Fibroblast of skin of left biceps (primary cell): ENCODE data around the gene VTN.

Experiments used
- DNase-seq, 2 experiments: peaks; one replicate each; pipeline ENCODE4 v3.0.0-alpha.2; 2013; ENCODE audit warnings: low read depth in 2 of 2

The VTN gene, protein sequence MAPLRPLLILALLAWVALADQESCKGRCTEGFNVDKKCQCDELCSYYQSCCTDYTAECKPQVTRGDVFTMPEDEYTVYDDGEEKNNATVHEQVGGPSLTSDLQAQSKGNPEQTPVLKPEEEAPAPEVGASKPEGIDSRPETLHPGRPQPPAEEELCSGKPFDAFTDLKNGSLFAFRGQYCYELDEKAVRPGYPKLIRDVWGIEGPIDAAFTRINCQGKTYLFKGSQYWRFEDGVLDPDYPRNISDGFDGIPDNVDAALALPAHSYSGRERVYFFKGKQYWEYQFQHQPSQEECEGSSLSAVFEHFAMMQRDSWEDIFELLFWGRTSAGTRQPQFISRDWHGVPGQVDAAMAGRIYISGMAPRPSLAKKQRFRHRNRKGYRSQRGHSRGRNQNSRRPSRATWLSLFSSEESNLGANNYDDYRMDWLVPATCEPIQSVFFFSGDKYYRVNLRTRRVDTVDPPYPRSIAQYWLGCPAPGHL

DNA sequence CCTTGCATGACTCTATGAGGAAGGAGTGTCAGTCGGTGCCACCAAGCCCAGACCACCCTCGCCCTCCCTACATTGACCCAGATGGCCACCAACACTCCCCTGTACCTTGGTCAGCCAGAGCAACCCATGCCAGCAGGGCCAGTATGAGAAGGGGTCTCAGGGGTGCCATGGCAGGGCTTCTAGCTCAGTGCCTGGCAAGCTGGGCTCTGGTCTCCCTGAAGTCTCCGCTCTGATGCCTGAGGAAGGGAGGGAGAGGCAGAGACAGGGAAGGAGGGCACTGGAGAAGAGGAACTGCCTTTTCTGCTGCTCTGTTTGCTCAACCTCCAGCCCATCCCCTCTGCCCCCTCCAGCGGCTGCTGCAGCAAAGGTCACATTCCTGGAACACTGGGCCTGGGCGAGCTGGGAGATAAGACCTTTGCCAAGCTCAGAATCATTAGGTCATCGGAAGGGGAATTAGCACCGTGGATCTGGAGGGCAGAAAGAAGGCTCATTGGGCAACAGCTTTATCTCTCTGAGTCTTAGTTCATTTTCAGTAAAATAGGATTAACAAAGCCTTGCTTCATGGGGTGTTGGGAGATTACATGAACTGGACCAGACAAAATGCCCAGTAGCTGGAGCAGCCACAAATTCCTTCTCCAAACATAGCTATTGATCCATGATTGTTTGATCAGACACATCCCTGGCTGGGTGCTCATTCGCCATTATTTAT lies at the start of gene VTN:
Gene VTN, minus strand, starts transcription at position 273 of the 709 bp plus-strand sequence. Its CDS starts 104 bp downstream, at position 169.
- DNase-seq = no peak

DNA sequence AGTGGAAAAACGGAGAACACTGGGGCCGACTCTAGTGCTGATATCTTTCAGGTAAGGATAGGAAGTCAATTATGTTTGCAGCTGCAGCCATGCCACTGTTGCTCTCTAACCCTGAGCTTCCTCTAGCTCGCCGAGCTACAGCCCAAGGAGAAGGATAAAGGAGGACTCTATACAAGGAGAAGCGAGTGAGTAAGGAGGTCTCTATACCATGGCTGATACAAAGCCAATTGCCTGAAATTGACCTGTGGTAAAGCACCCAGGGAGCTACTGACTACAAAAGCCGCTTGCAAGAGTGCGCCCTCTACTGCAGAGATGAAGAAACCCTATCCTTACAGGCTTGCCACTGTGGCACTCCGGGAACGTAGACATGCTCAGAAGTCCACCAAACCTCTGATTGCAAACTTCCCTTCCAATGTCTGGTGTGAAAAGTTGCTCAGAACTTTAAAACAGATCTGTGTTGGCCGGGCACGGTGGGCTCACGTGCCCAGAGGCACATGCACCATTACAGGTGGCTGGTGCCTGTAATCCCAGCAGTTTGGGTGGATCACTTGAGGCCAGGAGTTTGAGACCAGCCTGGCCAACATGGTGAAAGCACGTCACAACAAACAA lies 46.7 kb upstream of the VTN start:
- no peak for DNase-seq

DNA sequence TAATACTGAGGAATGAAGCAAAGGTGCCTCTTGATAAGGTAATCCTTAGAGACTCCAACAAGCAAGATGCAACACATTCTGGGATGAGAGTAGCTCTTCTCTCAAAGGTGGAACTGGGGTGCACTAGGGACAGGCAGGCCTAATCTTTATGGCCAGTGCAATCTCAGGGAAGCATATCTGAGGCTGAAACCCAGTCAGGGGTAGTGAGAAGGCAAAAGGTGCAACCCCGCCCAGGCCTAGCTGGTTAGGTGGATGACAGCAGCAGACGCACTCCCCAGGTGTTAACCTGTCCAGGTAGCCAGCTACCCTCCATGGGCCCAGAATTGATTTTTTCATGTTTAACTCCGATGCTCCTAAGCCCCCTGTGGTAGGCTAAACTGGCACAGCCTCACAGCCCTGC lies 45.8 kb upstream of the VTN start:
- DNase-seq = no peak

DNA sequence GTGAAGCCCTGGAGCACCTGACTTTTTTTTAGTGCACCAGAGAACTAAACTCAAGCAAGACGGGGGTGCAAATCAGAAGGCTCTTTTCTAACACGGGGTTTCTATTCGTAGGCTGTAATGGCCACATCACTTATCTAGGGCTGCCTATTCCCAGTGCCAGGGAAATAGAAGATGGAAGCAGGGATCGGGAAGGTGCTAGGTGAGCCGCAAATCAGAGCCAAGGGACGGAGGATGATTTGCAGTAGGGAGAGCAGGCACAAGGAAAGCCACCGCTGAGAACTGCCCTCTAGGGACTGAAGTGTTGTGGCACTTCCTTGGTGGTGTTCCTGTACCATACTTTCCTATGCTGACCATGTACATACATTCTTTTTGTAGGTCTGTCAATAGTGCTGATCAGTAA lies 43.7 kb upstream of the VTN start:
- DNase-seq = no peak

DNA sequence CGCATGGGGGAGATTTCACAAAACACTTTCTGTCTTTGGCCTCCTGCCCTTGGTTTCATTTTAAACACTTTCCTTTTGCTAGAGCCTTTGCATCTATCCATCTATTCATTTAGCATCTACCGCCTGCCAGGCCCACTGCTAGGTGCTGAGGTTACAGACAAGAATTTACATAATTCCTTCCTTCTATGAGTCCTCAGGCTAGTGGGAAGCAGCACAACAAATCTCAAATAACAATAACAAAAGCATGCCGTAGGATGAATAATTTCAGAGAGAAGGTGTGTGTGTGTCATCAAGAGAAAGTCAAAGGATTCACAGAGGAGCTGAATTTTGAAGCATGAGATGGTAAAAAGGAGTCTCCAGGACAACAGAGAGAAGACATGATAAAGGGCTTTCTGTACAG lies 42.0 kb upstream of the VTN start:
- DNase-seq = no peak

DNA sequence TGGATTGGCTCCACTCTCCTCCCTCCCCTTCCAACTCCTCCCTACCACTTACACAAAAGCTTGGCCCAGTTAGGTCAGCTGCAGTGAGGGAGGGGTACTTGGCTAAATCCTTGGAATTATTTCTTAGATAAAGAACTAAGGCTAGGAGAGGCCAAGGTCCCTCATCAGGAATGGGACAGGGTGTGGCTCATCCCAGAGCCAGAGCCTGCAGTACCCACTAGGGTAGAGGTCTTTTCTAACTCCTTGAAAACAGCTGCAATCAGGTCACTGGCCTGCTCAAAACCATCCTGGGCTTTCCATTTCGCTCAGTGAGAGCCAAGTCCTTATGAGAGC lies 37.8 kb upstream of the VTN start:
- no peak for DNase-seq

DNA sequence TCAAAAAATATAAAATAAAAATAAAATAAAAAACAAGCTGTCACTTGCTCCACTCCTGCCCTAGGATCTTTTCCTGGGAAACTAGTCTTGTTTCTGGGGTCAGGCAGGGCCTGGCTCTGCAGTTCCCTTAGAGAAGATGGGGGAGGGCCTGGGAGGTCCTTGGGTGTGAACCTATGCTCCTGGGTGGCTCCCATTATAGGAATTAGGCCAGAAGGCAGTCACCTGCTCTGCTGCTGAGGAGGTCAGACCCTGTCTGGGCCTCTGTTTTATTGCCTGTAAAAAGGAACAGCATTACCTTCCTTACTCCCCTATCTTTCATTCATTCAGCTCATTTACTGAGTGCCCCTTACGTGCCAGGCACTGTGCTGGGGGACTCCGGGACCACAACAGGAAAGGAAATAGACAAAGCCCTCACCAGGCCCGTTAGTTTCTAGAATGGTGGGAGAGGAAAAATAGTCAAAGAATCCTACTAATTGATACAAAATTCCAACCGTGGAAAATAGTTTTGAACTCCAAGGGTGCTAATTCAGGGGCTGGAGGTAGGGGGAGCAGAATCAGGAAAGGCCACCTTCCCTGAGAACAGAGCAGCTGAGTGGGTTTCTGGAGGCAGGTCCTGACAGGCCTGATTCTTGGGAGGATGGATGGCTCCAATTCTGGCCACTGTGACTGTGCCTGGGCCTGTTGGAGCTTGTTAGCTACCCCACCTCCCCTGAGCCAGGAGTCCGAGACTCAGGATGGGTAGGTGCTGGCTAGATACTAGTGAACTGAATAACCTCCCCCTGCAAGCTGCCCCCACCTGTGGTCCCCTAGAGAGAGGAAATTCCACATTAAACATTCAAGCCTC lies 37.2 kb upstream of the VTN start:
- DNase-seq = no peak

DNA sequence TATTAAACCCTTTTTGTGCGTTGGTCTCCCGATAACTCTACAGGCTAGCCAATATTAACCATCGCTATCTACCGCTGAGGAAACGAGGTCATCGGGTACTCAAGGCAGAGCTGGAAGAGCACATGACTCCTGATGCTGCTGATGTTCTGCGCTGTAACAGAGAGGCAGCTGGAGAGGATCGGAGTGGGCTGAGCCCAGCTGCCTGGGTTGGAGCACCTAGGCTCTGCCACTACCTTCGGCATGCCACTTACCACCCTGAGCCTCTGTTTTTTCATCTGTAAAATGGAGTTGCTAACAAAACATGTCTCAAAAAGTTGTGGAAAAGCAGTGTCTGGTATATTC lies 36.3 kb upstream of the VTN start:
- no peak for DNase-seq

DNA sequence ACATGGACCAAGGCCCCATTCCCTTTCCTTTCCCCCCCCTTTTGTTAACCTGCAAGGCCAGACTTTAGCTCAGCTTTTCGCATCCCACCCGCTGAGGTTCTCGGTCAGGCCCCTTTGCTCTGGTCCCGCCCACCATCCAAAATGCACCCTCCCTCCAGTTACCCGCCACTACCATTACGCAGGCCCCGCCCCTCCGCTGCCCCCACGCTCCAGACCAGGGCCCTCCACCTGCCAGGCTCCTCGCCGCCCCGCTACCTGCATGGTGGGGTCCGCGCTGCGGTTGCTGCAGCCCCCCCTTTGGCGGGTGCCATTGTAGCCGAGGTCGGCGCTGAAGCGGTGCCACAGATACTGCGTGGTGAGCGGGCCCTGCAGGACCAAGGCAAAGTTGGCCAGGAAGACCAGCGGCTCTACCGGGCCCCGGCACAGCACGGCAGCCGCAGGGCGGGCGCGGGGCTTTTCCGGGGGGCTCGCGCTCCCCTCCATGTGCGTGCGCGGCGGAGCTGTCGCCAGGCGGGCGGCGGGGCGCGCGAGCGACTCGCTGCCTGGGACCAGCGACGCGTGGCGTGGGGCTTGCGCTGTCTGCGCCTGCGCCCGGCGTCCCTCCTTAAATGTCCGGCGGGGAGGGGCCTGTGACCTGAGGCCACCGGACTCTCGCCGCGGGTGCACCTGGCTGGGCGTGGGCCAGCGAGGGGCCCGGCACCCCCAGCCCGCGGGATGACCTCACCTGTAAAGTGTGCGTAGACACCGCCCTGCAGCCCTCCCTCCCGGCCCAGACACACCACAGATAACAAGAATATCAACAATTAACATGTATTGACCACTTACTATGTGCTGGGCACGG lies 35.7 kb upstream of the VTN start, which contains the start of gene SLC46A1:
Gene SLC46A1, minus strand, starts transcription at position 581 of the 841 bp plus-strand sequence. Its CDS starts 98 bp downstream, at position 483.
- DNase-seq = no peak

DNA sequence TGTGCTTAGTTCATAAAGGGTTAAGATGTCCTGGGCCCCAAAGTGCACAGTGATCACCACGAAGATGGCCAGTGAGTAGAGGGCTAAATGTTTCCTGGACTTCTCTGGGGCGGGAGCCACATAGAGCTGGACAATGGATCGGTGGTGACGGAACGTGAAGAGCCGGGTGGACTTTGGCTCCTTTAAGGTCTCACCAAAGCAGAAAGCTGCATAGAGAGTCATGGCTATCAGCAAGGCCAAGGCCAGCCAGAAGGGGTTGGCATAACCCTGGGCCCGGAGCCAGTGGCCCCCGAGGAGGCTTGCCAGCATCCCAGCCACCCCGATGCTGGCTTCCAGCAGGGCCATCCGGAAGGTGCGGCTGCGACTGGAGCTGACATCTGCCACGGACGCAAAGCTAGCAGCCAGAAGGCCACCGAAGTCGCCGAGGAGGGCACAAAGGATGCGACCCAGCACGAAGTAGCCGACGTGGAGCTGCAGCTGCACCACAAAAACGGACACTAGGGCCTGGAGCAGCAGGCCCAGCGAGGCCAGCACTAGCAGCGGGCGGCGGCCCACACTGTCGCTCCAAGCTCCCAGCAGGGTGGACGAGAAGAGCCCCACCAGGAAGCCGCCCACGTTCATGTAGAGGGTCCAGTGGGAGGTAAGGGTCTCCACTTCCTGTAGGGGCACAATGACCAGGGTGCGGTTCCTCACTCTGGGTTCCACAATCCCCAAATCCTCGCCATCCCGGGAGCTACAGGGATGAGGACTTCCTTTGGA lies 34.9 kb upstream of the VTN start:
- no peak for DNase-seq

DNA sequence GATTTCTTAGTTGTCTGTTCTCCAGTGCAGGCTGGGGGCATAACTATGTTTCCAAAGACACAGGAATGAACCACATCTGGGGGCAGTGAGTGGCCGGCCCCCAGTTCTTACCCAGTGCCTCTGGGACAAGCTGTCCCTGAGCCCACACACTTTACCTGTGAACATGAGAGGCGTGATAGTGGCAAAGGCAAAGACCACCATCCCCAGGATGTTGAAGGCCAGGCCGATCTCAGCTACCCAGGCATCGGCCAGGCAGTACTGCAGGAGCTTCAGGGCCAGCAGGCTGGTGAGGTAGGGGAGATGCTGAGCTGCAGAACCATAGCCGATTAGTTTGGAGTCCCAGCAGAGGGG lies 34.3 kb upstream of the VTN start:
- no peak for DNase-seq

DNA sequence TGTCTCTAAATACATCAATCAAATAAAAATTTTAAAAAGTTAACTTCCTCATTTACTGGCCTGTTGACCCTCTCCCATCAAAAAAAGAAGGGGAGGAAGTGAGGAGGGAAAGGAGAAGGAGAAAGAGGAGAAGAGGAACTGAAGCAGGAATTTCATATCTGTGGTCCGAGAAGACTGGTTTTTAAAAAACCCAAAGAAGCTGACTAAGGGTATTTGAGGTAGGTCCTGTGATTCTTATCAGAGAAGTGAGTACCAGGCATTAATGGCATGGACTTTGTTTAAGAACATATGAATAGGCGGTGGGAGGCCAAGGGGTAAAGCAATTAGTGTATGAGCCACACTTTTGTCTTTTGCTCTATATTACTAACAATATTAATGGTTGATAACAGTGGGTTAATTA lies 33.9 kb upstream of the VTN start:
- DNase-seq = no peak

DNA sequence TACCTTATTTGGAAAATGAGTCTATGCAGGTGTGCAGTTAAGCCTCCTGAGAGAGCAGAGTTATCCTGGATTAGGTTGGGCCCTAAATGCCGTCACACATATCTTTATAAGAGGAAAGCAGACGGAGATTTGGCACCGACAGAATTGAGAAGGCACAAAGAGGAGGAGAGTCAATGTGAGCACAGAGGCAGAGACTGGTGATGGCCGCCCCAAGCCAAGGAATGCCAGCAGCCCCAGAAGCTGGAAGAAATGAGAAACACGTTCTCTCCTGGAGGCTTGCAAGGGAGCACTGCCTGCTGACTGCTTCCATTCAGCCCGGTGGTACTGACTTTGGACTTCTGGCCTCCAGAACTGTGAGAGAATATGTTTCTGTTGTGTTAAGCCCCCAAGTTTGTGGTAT lies 32.7 kb upstream of the VTN start:
- DNase-seq = no peak

DNA sequence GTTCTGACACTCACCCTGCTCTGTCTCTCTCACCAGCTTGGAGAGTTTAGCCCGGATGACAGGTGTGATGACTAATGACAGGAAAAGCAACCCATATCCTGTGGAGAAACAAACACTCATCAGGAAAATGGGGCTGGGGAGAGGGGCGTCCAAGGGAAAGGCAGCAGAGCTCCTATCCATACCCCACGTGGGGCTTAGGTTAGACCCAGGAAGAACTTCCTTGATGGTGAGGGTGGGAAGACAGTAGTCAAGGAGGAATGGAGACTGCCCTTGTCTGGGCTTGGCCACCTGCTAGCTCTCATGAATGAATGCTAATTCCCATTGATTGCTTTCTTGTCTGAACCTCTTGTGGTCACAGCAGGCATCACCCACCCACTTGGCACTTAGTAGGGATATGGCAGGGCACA lies 32.1 kb upstream of the VTN start:
- DNase-seq = no peak

DNA sequence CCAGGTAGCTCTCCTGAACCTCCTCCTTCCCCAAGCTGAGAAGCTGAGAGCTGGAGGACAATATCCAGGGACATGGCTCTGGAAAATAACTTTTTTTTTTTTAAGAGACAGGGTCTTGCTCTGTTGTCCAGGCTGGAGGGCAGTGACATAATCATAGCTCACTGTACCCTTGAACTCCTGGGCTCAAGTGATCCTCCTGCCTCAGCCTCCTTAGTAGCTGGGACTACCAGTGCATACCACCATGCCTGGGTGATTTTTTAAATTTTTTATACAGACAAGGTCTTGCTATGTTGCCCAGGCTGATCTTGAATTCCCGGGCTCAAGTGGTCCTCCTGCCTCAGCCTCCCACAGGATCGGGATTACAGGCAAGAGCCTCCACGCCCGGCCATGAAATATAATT lies 29.7 kb upstream of the VTN start:
- DNase-seq = no peak

DNA sequence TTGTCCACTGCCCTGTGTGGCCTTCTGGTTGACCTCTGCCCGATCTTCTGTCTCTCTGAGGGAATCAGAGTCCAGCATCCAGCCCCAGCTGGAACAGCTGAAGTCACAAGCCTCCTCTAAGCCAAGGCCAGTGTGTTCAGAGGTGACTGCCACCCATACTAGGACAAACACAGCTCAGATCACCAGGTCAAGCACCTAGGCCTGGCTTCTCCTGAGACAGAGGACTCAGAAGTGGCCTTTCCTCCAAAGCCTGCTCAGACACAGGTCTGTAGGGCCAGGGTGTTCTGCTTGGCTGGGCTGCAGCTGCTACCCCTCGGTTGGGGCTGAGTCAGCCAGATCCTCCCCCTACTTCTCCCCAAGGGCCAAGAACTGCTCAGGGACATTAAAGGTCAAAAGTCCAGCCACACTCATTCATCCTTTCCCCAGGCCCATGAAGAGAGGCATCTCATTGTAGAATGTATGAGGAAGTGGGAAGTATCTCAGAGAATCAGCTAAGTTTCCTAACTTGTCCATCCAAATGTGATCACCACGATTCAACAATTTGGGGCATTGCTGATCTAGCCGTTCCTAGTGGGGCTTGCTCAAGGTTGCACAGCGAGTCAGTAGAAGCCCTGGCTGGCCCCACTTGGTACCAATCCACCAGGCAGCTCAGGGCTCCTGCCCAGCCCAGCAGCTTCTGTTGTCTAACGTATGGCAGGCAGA lies 28.3 kb upstream of the VTN start:
- no peak for DNase-seq

DNA sequence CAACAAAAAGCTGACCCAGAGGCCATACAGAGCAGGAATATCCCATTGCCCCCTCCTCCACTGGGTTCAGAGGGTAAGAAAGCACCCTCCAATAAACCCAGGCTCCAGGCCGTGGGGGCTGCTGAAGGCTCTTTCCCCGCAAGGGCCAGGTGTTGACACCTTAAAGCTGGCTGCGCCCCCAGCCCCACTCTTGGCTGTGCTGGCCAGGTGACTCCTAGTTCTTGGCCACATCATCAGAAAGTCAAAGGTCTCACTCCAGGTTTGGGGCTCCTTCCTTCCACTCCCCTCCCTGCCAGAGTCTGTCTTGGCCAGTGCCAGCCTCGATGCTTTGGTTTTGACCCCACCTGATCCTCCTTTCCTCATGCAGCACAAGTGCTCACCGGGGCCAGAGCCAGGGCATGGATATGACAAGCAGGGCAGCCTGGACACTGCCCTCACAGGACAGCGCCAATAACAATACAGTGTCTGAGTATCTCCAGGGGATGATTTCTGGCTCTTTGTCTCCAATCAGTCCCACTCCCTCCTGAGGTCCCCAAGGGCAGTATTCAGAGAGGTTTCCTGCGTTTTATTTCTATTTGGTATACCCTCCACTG lies 27.7 kb upstream of the VTN start:
- DNase-seq = no peak

DNA sequence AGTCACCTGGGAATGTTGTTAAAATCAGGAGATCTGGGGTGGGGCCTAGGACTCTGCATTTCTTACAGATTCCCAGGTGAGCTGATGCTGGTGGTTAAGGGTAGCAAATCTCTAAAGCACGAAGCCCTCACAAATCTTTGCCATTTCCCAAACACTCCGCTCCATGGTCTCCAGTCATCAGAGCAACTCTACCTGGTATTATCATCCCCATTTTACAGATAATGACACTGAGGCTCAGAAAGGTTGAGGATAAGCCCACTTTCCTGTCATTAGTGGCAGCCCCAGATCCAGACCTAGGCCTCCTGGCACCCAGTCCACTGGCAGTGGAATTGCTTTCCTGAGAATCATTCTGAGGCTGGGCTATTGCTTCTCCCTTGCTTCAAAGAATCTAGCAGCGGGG lies 27.2 kb upstream of the VTN start:
- no peak for DNase-seq

DNA sequence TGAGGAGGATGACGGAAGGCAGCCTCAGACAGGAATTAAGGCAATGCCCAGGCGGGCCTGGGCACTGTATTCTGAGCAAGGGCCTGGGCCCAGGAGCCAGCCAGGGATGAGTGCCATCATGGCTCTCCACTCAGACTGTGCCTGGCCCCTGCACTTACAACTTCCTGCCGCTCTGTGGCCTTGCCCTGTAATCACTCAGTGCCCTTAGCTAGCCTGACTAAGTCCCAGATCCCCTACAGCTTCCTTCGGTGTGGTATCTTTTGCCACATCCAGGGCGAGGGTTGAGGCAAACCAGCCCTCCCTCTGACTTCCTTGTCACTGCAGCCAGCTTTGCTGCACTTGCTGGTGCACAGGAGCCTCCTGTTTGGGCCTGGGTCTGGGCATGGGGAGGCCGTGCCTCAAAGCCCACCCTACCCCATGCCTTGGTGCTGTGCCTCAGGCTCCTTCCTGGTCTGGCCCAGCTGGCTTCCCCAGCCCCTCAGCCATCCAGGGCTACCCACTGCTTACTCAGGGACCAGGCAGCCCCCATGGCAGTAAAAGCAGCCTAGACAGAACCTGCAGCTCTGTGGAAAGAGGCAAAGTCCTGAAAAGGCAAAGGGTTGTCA lies 26.6 kb upstream of the VTN start:
- DNase-seq = no peak
